ENCODE results near the gene RAB7B.

The RAB7B gene

GRCh38 chr1:205927247-205927646 is 75.9 kb downstream of the RAB7B start:
- DNase-seq (ENCODE audit: low read depth, low spot score): no peak
